ENCODE data around the gene DNAJB1.
"Not testable (repeated sequence)": the region's sequence is repeated elsewhere in the genome, so short reads cannot be mapped to it uniquely, and the experiment has no call there.

DNAJB1 gene

GRCh38 chr19:14525729-14526128, 7.5 kb upstream of the DNAJB1 start:
- in situ Hi-C loops (cut with HindIII; ENCODE audit: low sequenced_read_pairs), result no loop called here

- in situ Hi-C loops (cut with HindIII; ENCODE audit: low sequenced_read_pairs), result no loop called here
Measured at GRCh38 chr19:14520543-14520942, 2.3 kb upstream of the DNAJB1 start.

- in situ Hi-C loops (cut with HindIII; ENCODE audit: low sequenced_read_pairs), result loop anchor here (5.0 kb wide), 1 partner anchor 108 kb away; no protein-coding TSS in a partner anchor
Measured at GRCh38 chr19:14519860-14520407, 1.7 kb upstream of the DNAJB1 start.

GRCh38 chr19:14519245-14519859, 1.2 kb upstream of the DNAJB1 start:
- in situ Hi-C loops (cut with HindIII; ENCODE audit: low sequenced_read_pairs), result loop anchor here (5.0 kb wide), 1 partner anchor 107 kb away; no protein-coding TSS in a partner anchor

GRCh38 chr19:14517446-14517839, 754 bp downstream of the DNAJB1 start:
- in situ Hi-C loops (cut with HindIII; ENCODE audit: low sequenced_read_pairs), result loop anchor here (5.0 kb wide), 1 partner anchor 105 kb away; no protein-coding TSS in a partner anchor

GRCh38 chr19:14516746-14517438, 1.3 kb downstream of the DNAJB1 start:
- in situ Hi-C loops (cut with HindIII; ENCODE audit: low sequenced_read_pairs), result loop anchor here (5.0 kb wide), 1 partner anchor 105 kb away; no protein-coding TSS in a partner anchor

GRCh38 chr19:14516048-14516534, 2.1 kb downstream of the DNAJB1 start:
- in situ Hi-C loops (cut with HindIII; ENCODE audit: low sequenced_read_pairs), result loop anchor here (5.0 kb wide), 1 partner anchor 104 kb away; no protein-coding TSS in a partner anchor

- in situ Hi-C loops (cut with HindIII; ENCODE audit: low sequenced_read_pairs), result loop anchor here (5.0 kb wide), 1 partner anchor 103 kb away; no protein-coding TSS in a partner anchor
Measured at GRCh38 chr19:14515501-14516047, 2.6 kb downstream of the DNAJB1 start.

GRCh38 chr19:14514215-14514863, 3.9 kb downstream of the DNAJB1 start:
- in situ Hi-C loops (cut with HindIII; ENCODE audit: low sequenced_read_pairs), result no loop called here

GRCh38 chr19:14512406-14512961, 5.7 kb downstream of the DNAJB1 start:
- in situ Hi-C loops (cut with HindIII; ENCODE audit: low sequenced_read_pairs), result no loop called here

GRCh38 chr19:14511229-14511593, 7.0 kb downstream of the DNAJB1 start:
- in situ Hi-C loops (cut with HindIII; ENCODE audit: low sequenced_read_pairs), result no loop called here

GRCh38 chr19:14510311-14511228, 7.6 kb downstream of the DNAJB1 start:
- in situ Hi-C loops (cut with HindIII; ENCODE audit: low sequenced_read_pairs), result no loop called here

- in situ Hi-C loops (cut with HindIII; ENCODE audit: low sequenced_read_pairs), result no loop called here
Measured at GRCh38 chr19:14507704-14508542, 10.3 kb downstream of the DNAJB1 start.

- in situ Hi-C loops (cut with HindIII; ENCODE audit: low sequenced_read_pairs), result no loop called here
Measured at GRCh38 chr19:14505488-14506239, 12.5 kb downstream of the DNAJB1 start.

GRCh38 chr19:14504575-14504974, 13.6 kb downstream of the DNAJB1 start:
- in situ Hi-C loops (cut with HindIII; ENCODE audit: low sequenced_read_pairs), result not testable (repeated sequence)

- in situ Hi-C loops (cut with HindIII; ENCODE audit: low sequenced_read_pairs), result no loop called here
Measured at GRCh38 chr19:14503285-14503684, 14.9 kb downstream of the DNAJB1 start.

GRCh38 chr19:14502334-14503092, 15.7 kb downstream of the DNAJB1 start:
- in situ Hi-C loops (cut with HindIII; ENCODE audit: low sequenced_read_pairs), result no loop called here

All from endothelial cell of hepatic sinusoid (primary cell).